GM04503 (cell line): ENCODE results near the gene KIF12.
A peak's percentile ranks its signal among the peaks of the same experiment; 100 is the strongest.

Experiments
- DNase-seq: peaks from one replicate; pipeline ENCODE4 v3.0.0-alpha.2; 2012; ENCODE audit warnings: low read depth

The KIF12 gene

DNA sequence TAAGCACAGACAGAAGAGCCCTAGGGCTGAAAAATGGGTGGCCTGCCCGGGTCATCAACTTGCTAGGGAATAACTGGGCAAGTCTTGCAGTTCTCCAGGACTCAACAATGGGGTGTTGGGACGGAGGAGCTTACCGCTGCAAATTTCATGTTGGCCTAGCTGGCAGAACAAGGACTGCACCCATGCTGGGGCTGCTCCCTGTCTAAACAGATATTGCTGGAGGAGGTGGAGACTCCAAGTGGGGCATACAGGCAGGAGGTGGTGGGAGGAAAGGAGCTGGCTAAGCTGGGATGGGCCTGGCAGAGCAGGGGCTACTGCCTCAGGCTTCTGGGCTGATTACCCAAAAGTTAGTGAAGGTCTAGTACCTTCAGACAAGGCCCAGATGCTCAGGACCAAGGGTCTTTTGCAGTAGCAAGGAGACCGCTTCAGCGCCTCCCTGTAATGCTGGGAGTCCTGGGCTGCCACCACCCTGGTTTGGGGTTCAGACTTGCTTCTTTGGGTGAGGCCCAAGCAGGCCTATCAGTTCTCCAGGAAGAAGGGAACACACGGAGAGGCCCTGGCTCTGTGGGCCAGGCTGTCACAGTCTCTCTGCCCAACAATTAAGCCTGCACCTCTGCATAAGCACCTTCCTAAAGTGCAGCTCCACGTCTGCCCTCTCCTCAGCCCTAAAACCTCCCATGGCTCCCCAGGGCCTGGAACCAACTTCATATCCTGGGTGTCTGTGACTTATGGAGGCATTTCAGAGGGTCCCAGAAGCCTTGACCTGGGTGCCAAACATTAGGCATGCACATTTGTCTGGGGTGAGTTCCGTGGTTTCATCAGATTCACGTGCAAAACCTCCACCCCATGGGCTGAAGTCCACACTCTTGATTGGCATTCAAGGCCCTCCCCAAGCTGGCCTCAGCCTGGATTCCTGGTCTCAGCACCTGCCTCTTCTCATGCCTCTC, 24.2 kb upstream of the KIF12 start:
- no peak for DNase-seq

GRCh38 chr9:114122136-114123027, 23.3 kb upstream of the KIF12 start:
- no peak for DNase-seq

DNA sequence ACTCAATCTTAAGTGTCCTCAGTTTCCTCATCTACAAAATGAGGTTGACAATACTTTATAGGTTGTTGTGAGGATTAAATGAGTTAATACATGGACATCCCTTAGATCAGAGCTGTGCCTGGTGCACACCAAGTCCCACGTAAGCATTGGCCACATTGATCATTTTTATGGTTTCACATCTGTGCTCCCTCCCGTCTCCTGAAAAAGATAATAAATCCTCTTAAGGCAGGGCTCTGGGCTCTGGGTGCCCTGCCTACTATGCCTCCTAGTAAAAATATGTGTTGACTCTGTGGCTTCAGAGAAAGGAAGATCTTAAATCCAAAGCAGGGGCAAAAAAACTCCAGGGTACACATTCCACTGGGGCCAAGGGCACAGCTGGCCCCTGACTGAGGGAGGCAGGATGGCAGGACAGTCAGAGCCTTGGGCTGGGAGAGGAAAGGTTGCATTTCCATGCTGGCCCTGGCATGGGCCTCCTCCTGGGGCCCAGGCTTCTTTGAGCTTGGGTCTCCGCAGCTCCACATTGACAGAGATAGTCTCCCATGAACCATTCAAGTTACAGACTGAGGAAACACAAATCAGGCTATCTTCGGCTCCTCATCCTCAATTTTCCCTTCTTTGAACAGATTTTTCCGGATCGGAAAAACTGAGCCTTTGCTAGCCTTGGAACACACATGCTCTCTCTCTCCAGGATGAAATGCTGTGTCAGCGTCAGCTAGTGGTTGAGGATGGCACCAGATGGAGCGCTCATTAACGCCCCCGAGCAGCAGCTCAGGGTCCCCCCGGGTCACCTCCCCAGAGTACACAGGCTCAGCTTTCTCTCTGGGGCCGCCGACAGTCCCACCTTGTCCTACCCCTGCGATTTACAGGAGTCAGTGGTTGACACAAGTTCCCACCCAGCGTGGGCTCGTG, 22.4 kb upstream of the KIF12 start:
- DNase-seq: no peak

GRCh38 chr9:114120192-114121014, 21.3 kb upstream of the KIF12 start:
- DNase-seq: no peak

DNA sequence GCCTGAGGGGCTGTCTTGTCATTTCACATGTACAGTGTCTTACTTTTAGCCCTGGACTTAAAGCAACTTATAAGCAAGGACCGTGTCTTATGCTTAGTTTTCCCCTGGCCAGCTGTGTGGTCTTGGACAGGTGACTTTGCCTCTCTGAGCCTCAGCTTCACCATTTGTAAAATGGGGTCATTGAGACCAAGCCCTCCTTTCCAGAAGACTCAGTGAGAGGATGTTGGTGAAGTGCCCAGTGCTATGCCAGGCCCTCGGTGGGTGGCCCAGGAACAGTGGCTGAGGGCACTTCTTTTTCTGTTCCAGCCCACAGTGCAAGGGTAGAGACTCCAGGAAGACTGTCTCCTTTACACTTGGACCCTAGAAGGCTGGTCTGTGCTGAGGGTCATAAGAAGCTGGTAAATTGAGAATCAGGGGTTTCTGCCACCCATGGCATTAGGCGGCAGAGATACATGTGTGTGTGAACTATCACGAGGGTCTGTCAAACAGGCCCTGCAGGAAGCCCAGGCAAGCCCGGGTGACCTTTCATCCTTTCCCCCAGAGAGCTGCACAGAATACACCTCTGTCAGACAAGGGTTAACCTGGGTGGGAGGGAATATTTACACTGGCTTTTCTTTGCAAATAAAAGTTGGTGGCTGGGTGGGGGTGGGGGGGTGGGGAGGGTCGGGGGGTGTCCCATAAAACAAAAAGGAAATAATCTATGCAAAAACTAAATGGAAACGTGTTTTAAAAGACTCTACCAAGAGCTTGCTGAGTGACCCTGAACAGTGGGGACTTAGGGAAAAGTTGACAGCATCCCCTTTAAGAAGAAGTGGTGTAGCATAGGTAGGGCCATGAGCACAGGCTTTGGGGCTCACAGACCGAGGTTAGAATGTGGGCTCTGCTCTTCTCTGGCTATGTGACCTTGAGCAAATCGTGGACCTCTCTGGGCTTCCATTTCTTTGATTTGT, 20.4 kb upstream of the KIF12 start:
- DNase-seq: no peak

DNA sequence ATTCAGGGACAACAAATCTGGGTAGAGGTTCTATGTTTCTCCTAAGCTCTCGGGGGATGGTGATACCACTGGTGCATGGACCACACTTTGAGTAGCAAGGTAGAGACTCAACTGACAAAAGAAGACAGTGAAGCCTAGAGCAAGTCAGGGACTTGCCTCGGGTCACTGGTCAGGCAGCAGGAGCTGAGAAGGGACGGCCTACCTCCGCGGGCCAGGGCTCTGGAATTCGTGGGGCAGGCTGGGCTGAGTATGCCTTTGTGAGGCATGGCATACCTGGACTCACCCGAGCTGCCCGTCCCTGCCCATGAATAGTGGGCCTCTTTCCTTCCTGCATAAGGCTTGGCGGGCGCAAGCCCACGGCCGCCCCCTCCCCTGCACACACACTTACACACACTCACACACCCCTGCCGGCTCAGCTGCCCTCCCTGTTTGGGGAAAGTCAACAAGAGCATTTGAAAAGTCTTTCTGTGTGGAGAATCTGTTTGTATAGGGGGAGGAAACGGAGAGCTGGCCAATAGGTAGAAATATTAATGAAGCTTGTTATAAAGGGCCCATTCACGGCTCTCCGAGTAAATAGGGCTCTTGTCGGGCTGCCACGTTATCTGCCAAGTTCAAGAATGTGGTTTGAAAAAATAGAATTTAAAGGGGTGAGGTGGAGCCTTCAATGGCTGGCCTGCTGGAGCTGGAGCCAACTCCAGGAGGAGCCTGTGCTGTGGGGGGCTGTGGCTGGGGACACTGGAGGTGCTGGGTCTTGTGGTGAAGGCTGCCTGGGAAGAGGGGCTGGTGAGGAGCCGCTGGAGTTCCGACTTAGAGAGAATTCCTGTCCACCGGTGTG, 19.1 kb upstream of the KIF12 start:
- DNase-seq: no peak

DNA sequence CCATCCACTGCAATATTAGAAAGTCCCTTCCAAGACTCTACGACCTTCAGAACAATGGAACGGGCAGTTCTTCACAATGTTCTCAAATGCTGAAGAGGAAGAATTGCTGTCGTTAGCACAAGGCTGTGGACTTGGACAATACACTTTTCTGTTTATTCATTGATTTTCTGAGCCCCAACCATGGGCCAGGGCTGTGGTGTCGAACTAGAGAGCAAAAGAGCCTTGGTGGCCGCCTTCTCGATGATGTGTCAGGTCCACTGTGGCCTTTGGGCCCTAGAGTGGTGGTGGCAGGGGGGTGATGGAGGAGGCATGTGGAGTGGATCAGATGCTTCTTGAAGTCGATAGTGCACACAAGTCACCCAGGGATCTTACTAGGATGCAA, 18.5 kb upstream of the KIF12 start:
- no peak for DNase-seq

DNA sequence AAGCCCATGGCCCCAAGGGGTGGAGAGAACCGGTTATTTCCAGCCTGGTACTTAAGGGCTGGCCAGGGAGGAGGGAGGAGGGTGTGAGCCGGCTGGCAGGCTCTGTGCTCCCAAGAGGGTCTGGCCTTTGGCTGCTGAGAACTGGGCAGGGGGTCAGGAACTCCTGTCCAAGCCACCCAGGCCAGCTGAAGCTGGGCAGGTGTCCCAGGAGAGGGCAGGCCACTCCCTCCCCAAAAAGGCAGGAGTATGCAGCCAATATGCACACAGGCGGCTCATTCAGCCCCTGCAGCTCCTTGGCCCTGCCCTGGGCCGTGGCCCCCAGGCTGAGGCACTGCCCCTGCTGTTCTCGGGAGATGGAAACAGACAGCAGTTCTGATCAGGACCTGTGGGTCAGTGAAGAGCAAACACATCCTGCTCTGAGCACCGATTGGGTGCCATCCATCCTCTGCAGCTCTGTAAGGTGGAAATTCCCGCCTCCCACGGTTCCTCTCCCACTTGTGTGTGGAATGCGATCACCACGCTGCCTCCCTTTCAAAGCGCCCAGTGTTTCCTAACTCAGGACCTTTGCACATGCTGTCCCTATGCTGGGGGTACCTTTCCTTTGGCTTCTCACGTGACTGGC, 17.1 kb upstream of the KIF12 start:
- no peak for DNase-seq

GRCh38 chr9:114115654-114116125, 16.6 kb upstream of the KIF12 start:
- no peak for DNase-seq

GRCh38 chr9:114114364-114114763, 15.3 kb upstream of the KIF12 start:
- DNase-seq: no peak

DNA sequence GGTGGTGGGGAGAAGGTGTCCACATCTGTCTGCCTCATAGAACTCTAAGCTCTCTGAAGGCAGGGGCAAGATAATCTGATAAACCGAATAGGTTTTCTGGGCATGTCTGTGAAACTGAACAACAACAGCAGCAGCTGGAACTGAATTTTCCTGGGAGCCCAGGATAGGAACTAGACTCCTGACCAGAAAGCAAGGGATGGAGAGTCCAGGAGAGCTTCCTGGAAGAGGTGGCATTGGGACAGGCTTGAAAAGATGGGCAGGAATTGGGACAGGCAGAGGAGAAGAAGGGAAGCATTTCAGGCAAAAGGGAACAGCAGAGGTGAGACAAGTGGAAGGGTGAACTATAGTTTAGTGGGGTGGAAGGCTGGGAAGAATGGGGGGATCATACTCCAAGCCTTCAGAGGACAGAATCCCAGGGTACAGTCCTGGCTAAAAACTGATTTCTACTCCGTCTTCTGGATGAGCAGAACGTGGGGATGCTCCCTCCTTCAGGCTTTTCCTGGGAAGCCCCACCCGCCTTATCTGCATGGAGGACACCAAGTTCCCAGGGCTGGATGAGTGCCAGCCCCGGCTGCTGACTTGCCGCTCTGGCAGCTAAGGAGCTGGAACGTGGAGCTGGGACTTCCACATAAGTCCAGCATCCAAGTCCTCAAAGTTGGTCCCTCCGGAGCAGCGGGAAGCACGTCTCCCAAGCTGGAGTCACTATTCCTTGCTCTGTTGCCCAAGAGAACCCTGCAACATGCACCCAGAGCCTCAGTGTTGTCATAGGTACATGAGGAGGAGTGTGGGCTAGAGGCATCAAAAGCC, 13.9 kb upstream of the KIF12 start:
- DNase-seq: no peak

DNA sequence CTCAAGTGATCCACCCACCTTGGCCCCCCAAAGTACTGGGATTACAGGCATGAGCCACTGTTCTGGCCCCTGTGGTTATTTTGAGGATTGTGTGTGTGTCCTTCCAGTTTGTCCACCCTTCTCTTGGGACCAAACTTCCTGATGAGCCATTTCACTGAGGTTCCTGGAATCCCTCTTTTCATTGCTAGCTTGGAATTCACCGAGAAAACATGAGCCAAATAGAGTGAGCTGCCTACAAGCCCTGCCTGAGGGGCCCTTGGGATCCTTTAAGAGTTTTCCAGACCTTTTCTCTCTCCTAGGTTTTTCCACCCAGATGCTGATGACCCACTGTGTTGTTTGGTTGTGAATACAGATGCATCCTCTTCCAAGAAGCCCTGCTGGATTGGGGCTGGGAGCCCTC, 13.2 kb upstream of the KIF12 start:
- no peak for DNase-seq

- peak; percentile 77 for DNase-seq
Measured at GRCh38 chr9:114110180-114110579, 11.1 kb upstream of the KIF12 start.

- no peak for DNase-seq
Measured at GRCh38 chr9:114109124-114109523, 10.0 kb upstream of the KIF12 start.

GRCh38 chr9:114108016-114108833, 9.1 kb upstream of the KIF12 start:
- peak; percentile 28 for DNase-seq

GRCh38 chr9:114107286-114108001, 8.4 kb upstream of the KIF12 start:
- no peak for DNase-seq
